Ovary (tissue), 3 donors: ENCODE results near the gene NRXN3.

ENCODE experiments used
- CTCF ChIP-seq, 3 donors: fragments of 450-650 bp in 2 of 3; fragments of 200-600 bp in 1 of 3; IDR thresholded peaks; one replicate each; pipeline versions ENCODE4 v1.5.1 to v1.8.0; 2016 to 2022; ENCODE audit warnings: antibody characterized with exemption in 3 of 3, mild to moderate bottlenecking in 1 of 3
- EP300 ChIP-seq: sonication (generic); formaldehyde crosslinking; IDR thresholded peaks from one replicate; pipeline ENCODE4 v1.6.1; 2017; ENCODE audit warnings: antibody characterized with exemption
- POLR2A ChIP-seq: fragments of 450-650 bp; IDR thresholded peaks from one replicate; pipeline ENCODE4 v1.6.1; 2017; ENCODE audit warnings: antibody characterized with exemption, mild to moderate bottlenecking, moderate library complexity
- donor health status: DM: no; HTN: no; CAD: no.

- TF ChIP-seq POLR2A (no peak), CTCF (IDR thresholded peaks at IDR 0.05) (no peak), EP300 (no peak)
Observed at GRCh38 chr14:78222746-78223145, 52.6 kb downstream of the NRXN3 start.
